HG02884 (cell line): Measurements from ENCODE around the gene FAM83C.
"Not testable (repeated sequence)": the region's sequence is repeated elsewhere in the genome, so short reads cannot be mapped to it uniquely, and the experiment has no call there.

Experiments
- ATAC-seq: cut with Tn5 transposase; IDR thresholded peaks from one replicate; pipeline ENCODE4 v1.9.1; 2021; ENCODE audit warnings: mild to moderate bottlenecking, moderate library complexity; ENCODE audit not compliant: unreplicated experiment

The FAM83C gene

GRCh38 chr20:35267092-35267491 is 25.1 kb downstream of the FAM83C start:
- no peak for ATAC-seq

GRCh38 chr20:35264755-35265154 is 27.5 kb downstream of the FAM83C start:
- no peak for ATAC-seq

GRCh38 chr20:35263532-35264341 is 28.5 kb downstream of the FAM83C start:
- no peak for ATAC-seq

GRCh38 chr20:35262731-35263531 is 29.3 kb downstream of the FAM83C start:
- ATAC-seq, result not testable (repeated sequence)

- not testable (repeated sequence) for ATAC-seq
Observed at GRCh38 chr20:35262321-35262720, 29.9 kb downstream of the FAM83C start.

- ATAC-seq, result no peak
Observed at GRCh38 chr20:35260426-35260825, 31.8 kb downstream of the FAM83C start.

- no peak for ATAC-seq
Observed at GRCh38 chr20:35257175-35257909, 34.9 kb downstream of the FAM83C start.

GRCh38 chr20:35254448-35254999 is 37.7 kb downstream of the FAM83C start:
- no peak for ATAC-seq

- ATAC-seq, result no peak
Observed at GRCh38 chr20:35253010-35253409, 39.2 kb downstream of the FAM83C start.

- ATAC-seq, result not testable (repeated sequence)
Observed at GRCh38 chr20:35252598-35252997, 39.6 kb downstream of the FAM83C start.

GRCh38 chr20:35252037-35252461 is 40.2 kb downstream of the FAM83C start:
- no peak for ATAC-seq

- ATAC-seq, result no peak
Observed at GRCh38 chr20:35251613-35251940, 40.6 kb downstream of the FAM83C start.

GRCh38 chr20:35248641-35249475 is 43.4 kb downstream of the FAM83C start:
- no peak for ATAC-seq

GRCh38 chr20:35246723-35247122 is 45.5 kb downstream of the FAM83C start:
- ATAC-seq, result no peak

GRCh38 chr20:35243986-35244385 is 48.2 kb downstream of the FAM83C start:
- ATAC-seq, result no peak

- no peak for ATAC-seq
Observed at GRCh38 chr20:35243317-35243716, 48.9 kb downstream of the FAM83C start.

GRCh38 chr20:35240811-35241293 is 51.4 kb downstream of the FAM83C start:
- no peak for ATAC-seq

GRCh38 chr20:35240083-35240810 is 52.0 kb downstream of the FAM83C start:
- no peak for ATAC-seq

- no peak for ATAC-seq
Observed at GRCh38 chr20:35238735-35239134, 53.5 kb downstream of the FAM83C start.
